ENCODE measurements around the gene HES7.

Gene HES7

GRCh38 chr17:8160741-8161221, 36.9 kb upstream of the HES7 start:
- Histone ChIP-seq H3K27me3 (replicated peaks; ENCODE audit: control insufficient read depth, insufficient read depth, low read length) (no peaks in the 10 kb centered on the region), H3K36me3 (ENCODE audit: control insufficient read depth, insufficient read depth, low read length) (peaks cover 5% of the 10 kb centered on the region), H3K4me3 (replicated peaks; ENCODE audit: low read depth, low read length) (no peak overlapping the region)
- DNase-seq (ENCODE audit: extremely low read depth, insufficient read length): no peak
- TF ChIP-seq, protein P1, sequence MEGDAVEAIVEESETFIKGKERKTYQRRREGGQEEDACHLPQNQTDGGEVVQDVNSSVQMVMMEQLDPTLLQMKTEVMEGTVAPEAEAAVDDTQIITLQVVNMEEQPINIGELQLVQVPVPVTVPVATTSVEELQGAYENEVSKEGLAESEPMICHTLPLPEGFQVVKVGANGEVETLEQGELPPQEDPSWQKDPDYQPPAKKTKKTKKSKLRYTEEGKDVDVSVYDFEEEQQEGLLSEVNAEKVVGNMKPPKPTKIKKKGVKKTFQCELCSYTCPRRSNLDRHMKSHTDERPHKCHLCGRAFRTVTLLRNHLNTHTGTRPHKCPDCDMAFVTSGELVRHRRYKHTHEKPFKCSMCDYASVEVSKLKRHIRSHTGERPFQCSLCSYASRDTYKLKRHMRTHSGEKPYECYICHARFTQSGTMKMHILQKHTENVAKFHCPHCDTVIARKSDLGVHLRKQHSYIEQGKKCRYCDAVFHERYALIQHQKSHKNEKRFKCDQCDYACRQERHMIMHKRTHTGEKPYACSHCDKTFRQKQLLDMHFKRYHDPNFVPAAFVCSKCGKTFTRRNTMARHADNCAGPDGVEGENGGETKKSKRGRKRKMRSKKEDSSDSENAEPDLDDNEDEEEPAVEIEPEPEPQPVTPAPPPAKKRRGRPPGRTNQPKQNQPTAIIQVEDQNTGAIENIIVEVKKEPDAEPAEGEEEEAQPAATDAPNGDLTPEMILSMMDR (IDR thresholded peaks at IDR 0.05; ENCODE audit: insufficient read depth, low read length, poor library complexity, severe bottlenecking): no peak

DNA sequence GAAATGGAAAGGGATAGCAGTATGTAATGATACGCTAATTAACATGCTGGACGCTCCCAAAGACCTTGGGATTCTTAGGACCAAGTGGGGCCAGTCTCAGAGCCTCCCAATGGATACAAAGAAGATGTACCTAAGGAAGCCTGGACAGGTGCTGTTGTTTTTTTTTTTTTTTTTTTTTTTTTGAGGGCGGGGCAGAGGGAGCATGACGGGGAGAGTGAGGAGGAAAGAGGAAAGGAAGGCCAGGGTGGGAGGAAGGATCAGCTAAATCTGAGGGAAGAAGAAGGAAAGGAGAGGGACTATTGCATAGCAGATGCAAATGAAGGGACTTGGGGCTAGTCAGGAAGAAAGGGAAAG, 36.3 kb upstream of the HES7 start:
- Histone ChIP-seq H3K27me3 (replicated peaks; ENCODE audit: control insufficient read depth, insufficient read depth, low read length) (no peaks in the 10 kb centered on the region), H3K4me3 (replicated peaks; ENCODE audit: low read depth, low read length) (no peak overlapping the region), H3K36me3 (ENCODE audit: control insufficient read depth, insufficient read depth, low read length) (peaks cover 5% of the 10 kb centered on the region)
- no peak for DNase-seq (ENCODE audit: extremely low read depth, insufficient read length)
- TF ChIP-seq, protein P1 (IDR thresholded peaks at IDR 0.05; ENCODE audit: insufficient read depth, low read length, poor library complexity, severe bottlenecking): no peak

DNA sequence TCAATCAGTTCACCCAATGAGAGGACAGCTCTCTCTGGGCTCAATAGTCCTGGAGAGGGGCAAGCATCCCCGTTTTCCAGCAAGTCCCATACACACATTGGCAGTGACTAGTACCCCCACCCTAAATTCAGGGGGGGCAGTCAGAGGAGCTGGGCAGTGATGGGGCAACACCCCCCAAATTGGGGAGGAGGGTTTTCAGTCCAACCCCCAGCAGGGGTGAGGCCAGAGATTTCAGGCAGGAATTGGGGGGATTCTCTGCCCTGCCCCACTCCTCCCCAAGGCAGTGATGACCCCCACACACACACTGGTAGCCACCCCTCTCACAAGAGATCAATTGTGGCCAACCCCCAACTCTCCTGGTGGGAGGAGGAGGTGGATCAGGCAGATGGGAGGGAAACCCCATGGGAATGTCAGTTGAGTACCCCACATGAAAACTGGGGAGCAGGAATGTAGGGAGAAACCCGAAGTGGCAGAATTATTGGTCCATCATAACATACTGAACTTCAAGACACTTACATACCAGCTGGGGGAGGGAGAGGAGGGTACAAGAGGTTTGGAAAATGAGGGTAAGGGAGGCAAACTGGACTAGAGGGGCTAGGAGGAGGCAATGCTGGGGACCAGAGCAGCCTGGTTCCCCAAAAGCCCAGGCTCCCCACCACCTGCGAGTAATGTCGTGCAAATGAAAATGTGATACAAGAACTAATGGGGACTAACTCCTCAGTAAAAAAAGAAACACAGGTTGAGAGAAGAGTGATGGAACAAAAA, 35.7 kb upstream of the HES7 start:
- Histone ChIP-seq H3K4me3 (replicated peaks; ENCODE audit: low read depth, low read length) (no peak overlapping the region), H3K36me3 (ENCODE audit: control insufficient read depth, insufficient read depth, low read length) (peaks cover 5% of the 10 kb centered on the region), H3K27me3 (replicated peaks; ENCODE audit: control insufficient read depth, insufficient read depth, low read length) (no peaks in the 10 kb centered on the region)
- TF ChIP-seq, protein P1 (IDR thresholded peaks at IDR 0.05; ENCODE audit: insufficient read depth, low read length, poor library complexity, severe bottlenecking): no peak
- DNase-seq (ENCODE audit: extremely low read depth, insufficient read length): no peak

- Histone ChIP-seq H3K4me3 (replicated peaks; ENCODE audit: low read depth, low read length) (no peak overlapping the region), H3K36me3 (ENCODE audit: control insufficient read depth, insufficient read depth, low read length) (peaks cover 5% of the 10 kb centered on the region), H3K27me3 (replicated peaks; ENCODE audit: control insufficient read depth, insufficient read depth, low read length) (no peaks in the 10 kb centered on the region)
- TF ChIP-seq, protein P1 (IDR thresholded peaks at IDR 0.05; ENCODE audit: insufficient read depth, low read length, poor library complexity, severe bottlenecking): no peak
- DNase-seq (ENCODE audit: extremely low read depth, insufficient read length): no peak
These were observed 35.1 kb upstream of the HES7 start for GRCh38 chr17:8159032-8159400.

DNA sequence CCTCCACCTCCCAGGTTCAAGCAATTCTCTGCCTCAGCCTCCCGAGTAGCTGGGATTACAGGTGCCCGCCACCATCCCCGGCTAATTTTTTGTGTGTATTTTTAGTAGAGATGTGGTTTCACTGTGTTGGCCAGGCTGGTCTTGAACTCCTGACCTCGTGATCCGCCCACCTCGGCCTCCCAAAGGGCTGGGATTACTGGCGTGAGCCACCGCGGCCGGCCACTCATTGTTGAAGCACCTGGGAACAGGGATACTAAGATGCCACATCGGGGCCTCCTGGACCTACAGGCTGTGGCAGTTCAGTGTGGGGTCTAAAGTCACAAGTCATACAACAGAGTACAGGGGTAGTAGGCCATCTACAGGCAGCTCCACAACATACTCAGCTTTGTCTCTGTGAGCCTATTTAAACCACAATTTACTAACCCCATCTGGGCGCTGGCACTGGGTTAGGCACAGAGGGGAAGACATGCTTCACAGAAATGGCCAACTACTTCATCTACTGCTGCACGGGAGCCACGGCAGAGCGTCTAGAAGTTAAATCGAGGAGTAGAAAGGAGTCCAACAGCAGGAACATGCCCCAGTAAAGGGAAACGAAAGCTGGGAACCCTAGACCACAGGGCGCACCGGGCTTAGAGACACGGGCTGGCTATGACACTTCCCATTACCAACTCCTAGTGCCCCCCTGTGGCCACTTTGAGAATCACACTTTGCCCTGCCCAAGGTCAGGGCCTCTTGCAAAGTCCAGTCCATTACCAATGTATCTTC, 34.5 kb upstream of the HES7 start:
- TF ChIP-seq, protein P1 (IDR thresholded peaks at IDR 0.05; ENCODE audit: insufficient read depth, low read length, poor library complexity, severe bottlenecking): peak; percentile 82
- Histone ChIP-seq H3K36me3 (ENCODE audit: control insufficient read depth, insufficient read depth, low read length) (peaks cover 5% of the 10 kb centered on the region), H3K4me3 (replicated peaks; ENCODE audit: low read depth, low read length) (no peak overlapping the region), H3K27me3 (replicated peaks; ENCODE audit: control insufficient read depth, insufficient read depth, low read length) (no peaks in the 10 kb centered on the region)
- peak; percentile 57 for DNase-seq (ENCODE audit: extremely low read depth, insufficient read length)
